Esophagus muscularis mucosa (tissue), 4 donors: ENCODE measurements around the gene SNCB.

Experiments
- CTCF ChIP-seq, 3 experiments: fragments of 200-600 bp in 2 of 3; fragments of 450-650 bp in 1 of 3; sonication (generic) in 2 of 3; IDR thresholded peaks; one replicate each; pipeline ENCODE4 v1.5.1; 2017 to 2019; ENCODE audit warnings: antibody characterized with exemption in 3 of 3, mild to moderate bottlenecking in 2 of 3, moderate library complexity in 1 of 3
- EP300 ChIP-seq: sonication (generic); formaldehyde crosslinking; IDR thresholded peaks from one replicate; pipeline ENCODE4 v1.6.1; 2017; ENCODE audit warnings: antibody characterized with exemption
- POLR2A ChIP-seq: fragments of 450-650 bp; IDR thresholded peaks from one replicate; pipeline ENCODE4 v1.6.1; 2017; ENCODE audit warnings: antibody characterized with exemption, moderate library complexity, mild to moderate bottlenecking, low read depth
- POLR2AphosphoS5 ChIP-seq, 2 donors: sonication (generic); formaldehyde crosslinking; IDR thresholded peaks; one replicate each; pipeline ENCODE4 v1.6.1; 2017; ENCODE audit warnings: antibody characterized with exemption in 2 of 2

- TF ChIP-seq CTCF (IDR thresholded peaks at IDR 0.05) (no peak), POLR2A (no peak), EP300 (no peak), POLR2AphosphoS5 (IDR thresholded peaks at IDR 0.05) (no peak)
These were observed 10.6 kb downstream of the SNCB start for GRCh38 chr5:176619569-176620332.
